Tibial artery (tissue), 4 donors: ENCODE measurements around the gene FRMD4A.

Experiments used
- DNase-seq, 2 donors: peaks; one replicate each; pipeline ENCODE4 v3.0.0-alpha.2; 2019
- H3K27ac ChIP-seq, 2 donors: fragments of 200-600 bp; sonication (generic) in 1 of 2; 1 replicate in 1 of 2; 2 replicates in 1 of 2; pipeline ENCODE4 v1.5.1; 2018 to 2019; ENCODE audit warnings: mild to moderate bottlenecking in 1 of 2
- H3K27me3 ChIP-seq, 2 donors: fragments of 200-600 bp; sonication (generic) in 1 of 2; one replicate each; pipeline versions ENCODE4 v1.5.1 to v1.6.0; 2016 to 2019
- H3K36me3 ChIP-seq, 3 donors: fragments of 200-600 bp; sonication (generic) in 2 of 3; one replicate each; pipeline ENCODE4 v1.5.1; 2016 to 2019; ENCODE audit warnings: mild to moderate bottlenecking in 2 of 3
- H3K4me1 ChIP-seq, 4 donors: fragments of 200-600 bp; sonication (generic) in 2 of 4; 1 replicate in 3 of 4; 2 replicates in 1 of 4; pipeline ENCODE4 v1.5.1; 2016 to 2019
- H3K4me3 ChIP-seq, 2 donors: fragments of 200-600 bp; sonication (generic) in 1 of 2; 1 replicate in 1 of 2; 2 replicates in 1 of 2; pipeline ENCODE4 v1.5.1; 2018 to 2019; ENCODE audit warnings: mild to moderate bottlenecking in 2 of 2
- H3K9me3 ChIP-seq, 3 donors: fragments of 200-600 bp; sonication (generic) in 1 of 3; one replicate each; pipeline ENCODE4 v1.5.1; 2016 to 2019
- CTCF ChIP-seq, 2 experiments: fragments of 200-600 bp in 1 of 2; fragments of 450-650 bp in 1 of 2; IDR thresholded peaks; one replicate each; pipeline ENCODE4 v1.5.1; 2017 to 2019; ENCODE audit warnings: antibody characterized with exemption in 2 of 2, mild to moderate bottlenecking in 1 of 2, moderate library complexity in 1 of 2
- intact Hi-C: fragments of 100-400 bp; cut with DNase I; formaldehyde crosslinking; loops from one replicate; pipeline ENCODE4 v1.15.0; 2023; ENCODE audit warnings: low total_unique reads

The FRMD4A gene

GRCh38 chr10:14261336-14261735, 69.4 kb downstream of the FRMD4A start:
- H3K4me3 ChIP-seq: no peak overlapping the region
- H3K27ac ChIP-seq: no peak overlapping the region

GRCh38 chr10:14259696-14260566, 70.8 kb downstream of the FRMD4A start:
- Histone ChIP-seq H3K36me3 (no peaks in the 10 kb centered on the region), H3K27ac (no peak overlapping the region), H3K9me3 (no peaks in the 10 kb centered on the region), H3K27me3 (peaks cover 0 to 11% of the 10 kb centered on the region in 2 donors), H3K4me1 (no peaks in the 10 kb centered on the region), H3K4me3 (no peak overlapping the region)
- intact Hi-C loops: no loop called here
- DNase-seq: no peak
- no peak for TF ChIP-seq CTCF (IDR thresholded peaks at IDR 0.05)

More at GRCh38 chr10:14261336-14261735, 69.4 kb downstream of the FRMD4A start:
- intact Hi-C loops: no loop called here
- no peak for TF ChIP-seq CTCF (IDR thresholded peaks at IDR 0.05)
- DNase-seq: no peak
- H3K27me3 ChIP-seq: peaks cover 0 to 11% of the 10 kb centered on the region in 2 donors
- no peaks in the 10 kb centered on the region for H3K36me3 ChIP-seq
- H3K9me3 ChIP-seq: no peaks in the 10 kb centered on the region
- H3K4me1 ChIP-seq: no peaks in the 10 kb centered on the region

DNA sequence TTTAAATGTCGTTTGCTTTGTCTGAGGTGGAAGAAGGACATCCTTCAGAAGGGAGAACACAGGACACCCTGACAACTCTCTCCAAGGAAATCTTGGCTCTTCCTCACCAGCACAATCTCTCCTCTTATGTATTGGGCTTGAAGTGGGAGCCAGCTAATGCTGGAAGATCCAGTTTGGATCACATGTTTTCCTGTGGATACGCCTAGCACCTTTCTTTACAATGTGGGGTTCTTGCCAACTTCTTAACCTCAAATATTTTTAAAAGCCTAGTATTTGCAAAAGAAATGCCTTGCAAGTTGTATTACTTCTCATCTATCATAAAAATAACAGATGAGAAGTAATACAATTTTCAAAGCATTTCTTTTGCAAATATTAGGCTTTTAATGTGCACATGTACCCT, 76.4 kb downstream of the FRMD4A start:
- Histone ChIP-seq H3K4me3 (no peak overlapping the region), H3K27ac (no peak overlapping the region), H3K9me3 (peaks cover 0 to 5% (median 0%) of the 10 kb centered on the region in 3 donors), H3K4me1 (no peaks in the 10 kb centered on the region), H3K36me3 (no peaks in the 10 kb centered on the region), H3K27me3 (peaks cover 0 to 15% of the 10 kb centered on the region in 2 donors)
- TF ChIP-seq CTCF (IDR thresholded peaks at IDR 0.05): no peak
- intact Hi-C loops: no loop called here
- DNase-seq: no peak

- intact Hi-C loops: no loop called here
Measured at GRCh38 chr10:14253711-14254110, 77.0 kb downstream of the FRMD4A start.

GRCh38 chr10:14253079-14253478, 77.6 kb downstream of the FRMD4A start:
- no peak for DNase-seq
- no peaks in the 10 kb centered on the region for H3K36me3 ChIP-seq
- H3K9me3 ChIP-seq: peaks cover 0 to 5% (median 0%) of the 10 kb centered on the region in 3 donors
- no peak overlapping the region for H3K4me3 ChIP-seq
- no peak for TF ChIP-seq CTCF (IDR thresholded peaks at IDR 0.05)
- peaks cover 0 to 15% of the 10 kb centered on the region in 2 donors for H3K27me3 ChIP-seq
- no peak overlapping the region for H3K27ac ChIP-seq
- no peaks in the 10 kb centered on the region for H3K4me1 ChIP-seq
- intact Hi-C loops: no loop called here

More at GRCh38 chr10:14253711-14254110, 77.0 kb downstream of the FRMD4A start:
- DNase-seq: no peak
- H3K4me3 ChIP-seq: no peak overlapping the region
- H3K36me3 ChIP-seq: no peaks in the 10 kb centered on the region
- no peak for TF ChIP-seq CTCF (IDR thresholded peaks at IDR 0.05)
- no peak overlapping the region for H3K27ac ChIP-seq
- H3K9me3 ChIP-seq: peaks cover 0 to 5% (median 0%) of the 10 kb centered on the region in 3 donors
- peaks cover 0 to 15% of the 10 kb centered on the region in 2 donors for H3K27me3 ChIP-seq
- H3K4me1 ChIP-seq: no peaks in the 10 kb centered on the region
